Measurements from ENCODE around the gene DCTN5. TPM values are rescaled to one million over a fixed set of nuclear protein-coding genes. Genes with fewer than 3 reads are reported as not detected.
"Not testable (repeated sequence)": the region's sequence is repeated elsewhere in the genome, so short reads cannot be mapped to it uniquely, and the experiment has no call there.

DCTN5 gene
- total and polyA plus RNA-seq, 2 donors (not counting 1 experiment from before 2014, with no cell fraction given) = 39.6 to 96.7 TPM

DNA sequence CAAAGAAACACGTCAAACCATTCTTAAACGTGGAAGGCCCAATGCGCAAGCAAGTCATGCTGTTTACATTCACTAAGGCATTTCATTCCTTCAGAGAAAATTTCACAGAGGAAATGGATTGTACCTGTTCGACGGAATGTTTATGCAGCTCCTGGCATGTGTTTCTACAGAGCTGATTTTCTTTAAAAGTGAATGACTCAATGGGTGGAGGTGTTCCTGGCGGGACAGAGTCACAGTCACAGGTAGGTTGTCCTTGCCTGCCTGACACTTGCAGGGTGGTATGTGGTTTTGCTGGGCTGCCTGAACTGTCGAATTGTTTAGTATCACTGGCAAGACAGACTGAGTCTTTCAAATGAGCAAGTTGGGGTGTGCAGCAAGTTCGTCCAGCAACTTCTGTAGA, 11.8 kb upstream of the DCTN5 start:
- no peak for TF ChIP-seq EZH2 (IDR thresholded peaks at IDR 0.05; ENCODE audit: low read length, missing control alignments)
- TF ChIP-seq, protein P1, sequence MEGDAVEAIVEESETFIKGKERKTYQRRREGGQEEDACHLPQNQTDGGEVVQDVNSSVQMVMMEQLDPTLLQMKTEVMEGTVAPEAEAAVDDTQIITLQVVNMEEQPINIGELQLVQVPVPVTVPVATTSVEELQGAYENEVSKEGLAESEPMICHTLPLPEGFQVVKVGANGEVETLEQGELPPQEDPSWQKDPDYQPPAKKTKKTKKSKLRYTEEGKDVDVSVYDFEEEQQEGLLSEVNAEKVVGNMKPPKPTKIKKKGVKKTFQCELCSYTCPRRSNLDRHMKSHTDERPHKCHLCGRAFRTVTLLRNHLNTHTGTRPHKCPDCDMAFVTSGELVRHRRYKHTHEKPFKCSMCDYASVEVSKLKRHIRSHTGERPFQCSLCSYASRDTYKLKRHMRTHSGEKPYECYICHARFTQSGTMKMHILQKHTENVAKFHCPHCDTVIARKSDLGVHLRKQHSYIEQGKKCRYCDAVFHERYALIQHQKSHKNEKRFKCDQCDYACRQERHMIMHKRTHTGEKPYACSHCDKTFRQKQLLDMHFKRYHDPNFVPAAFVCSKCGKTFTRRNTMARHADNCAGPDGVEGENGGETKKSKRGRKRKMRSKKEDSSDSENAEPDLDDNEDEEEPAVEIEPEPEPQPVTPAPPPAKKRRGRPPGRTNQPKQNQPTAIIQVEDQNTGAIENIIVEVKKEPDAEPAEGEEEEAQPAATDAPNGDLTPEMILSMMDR (conservative IDR thresholded peaks at IDR 0.05 in 1 of 2, IDR thresholded peaks at IDR 0.05 in 1 of 2; ENCODE audit: low read depth in 1 of 2, low read length in 2 of 2) = no peak
- H3K36me3 ChIP-seq (ENCODE audit: control insufficient read depth, insufficient read depth, low read length) = peaks cover 5% of the 10 kb centered on the region

DNA sequence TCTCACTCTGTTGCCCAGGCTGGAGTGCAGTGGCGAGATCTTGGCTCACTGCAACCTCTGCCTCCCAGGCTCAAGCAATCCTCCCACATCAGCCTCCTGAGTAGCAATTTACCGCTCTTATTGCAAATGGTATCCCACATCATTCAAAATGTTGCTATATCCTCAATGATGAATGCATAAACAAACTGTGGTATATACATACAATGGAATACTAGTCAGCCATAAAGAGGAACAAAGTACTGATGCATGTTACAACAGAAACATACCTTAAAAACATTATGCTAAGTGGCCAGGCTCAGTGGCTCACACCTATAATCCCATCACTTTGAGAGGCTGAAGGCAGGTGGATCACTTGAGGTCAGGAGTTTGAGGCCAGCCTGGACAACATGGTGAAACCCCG, 9.4 kb upstream of the DCTN5 start:
- H3K4me2 ChIP-seq (ENCODE audit: extremely low read depth, insufficient read depth, low read length); H3K9ac ChIP-seq (ENCODE audit: insufficient read depth, low read length); H3K36me3 ChIP-seq (ENCODE audit: control insufficient read depth, insufficient read depth, low read length); H4K20me1 ChIP-seq (ENCODE audit: control insufficient read depth, extremely low read depth, insufficient read depth, low read length); H3K4me3 ChIP-seq (replicated peaks in 1 of 4; ENCODE audit: control extremely low read depth in 1 of 4, insufficient read depth in 1 of 4, low read depth in 3 of 4, low read length in 4 of 4); H3K27me3 ChIP-seq (ENCODE audit: control insufficient read depth, insufficient read depth, low read length); H3K9me3 ChIP-seq (ENCODE audit: control insufficient read depth, insufficient read depth, low read depth, low read length); H3K27ac ChIP-seq (ENCODE audit: insufficient read depth, low read length); H3K4me1 ChIP-seq (ENCODE audit: control insufficient read depth, extremely low read depth, insufficient read depth, low read length); H2AFZ ChIP-seq (ENCODE audit: low read length); DNase-seq (ENCODE audit: low read depth in 2 of 2); H3K79me2 ChIP-seq (ENCODE audit: control insufficient read depth, insufficient read depth, low read length): not testable (repeated sequence)

More for the DNA sequence above, 11.8 kb upstream of the DCTN5 start:
- no peaks in the 10 kb centered on the region for H3K4me1 ChIP-seq (ENCODE audit: control insufficient read depth, extremely low read depth, insufficient read depth, low read length)
- no peak overlapping the region for H3K4me2 ChIP-seq (ENCODE audit: extremely low read depth, insufficient read depth, low read length)
- no peaks in the 10 kb centered on the region for H3K27me3 ChIP-seq (ENCODE audit: control insufficient read depth, insufficient read depth, low read length)
- H3K79me2 ChIP-seq (ENCODE audit: control insufficient read depth, insufficient read depth, low read length) = no peaks in the 10 kb centered on the region
- H3K4me3 ChIP-seq (replicated peaks in 1 of 4; ENCODE audit: control extremely low read depth in 1 of 4, insufficient read depth in 1 of 4, low read depth in 3 of 4, low read length in 4 of 4) = no peak overlapping the region
- H3K27ac ChIP-seq (ENCODE audit: insufficient read depth, low read length) = no peak overlapping the region
- no peak overlapping the region for H3K9ac ChIP-seq (ENCODE audit: insufficient read depth, low read length)
- no peak for DNase-seq (ENCODE audit: low read depth in 2 of 2)
- no peaks in the 10 kb centered on the region for H4K20me1 ChIP-seq (ENCODE audit: control insufficient read depth, extremely low read depth, insufficient read depth, low read length)
- no peak overlapping the region for H2AFZ ChIP-seq (ENCODE audit: low read length)
- no peaks in the 10 kb centered on the region for H3K9me3 ChIP-seq (ENCODE audit: control insufficient read depth, insufficient read depth, low read depth, low read length)

DNA sequence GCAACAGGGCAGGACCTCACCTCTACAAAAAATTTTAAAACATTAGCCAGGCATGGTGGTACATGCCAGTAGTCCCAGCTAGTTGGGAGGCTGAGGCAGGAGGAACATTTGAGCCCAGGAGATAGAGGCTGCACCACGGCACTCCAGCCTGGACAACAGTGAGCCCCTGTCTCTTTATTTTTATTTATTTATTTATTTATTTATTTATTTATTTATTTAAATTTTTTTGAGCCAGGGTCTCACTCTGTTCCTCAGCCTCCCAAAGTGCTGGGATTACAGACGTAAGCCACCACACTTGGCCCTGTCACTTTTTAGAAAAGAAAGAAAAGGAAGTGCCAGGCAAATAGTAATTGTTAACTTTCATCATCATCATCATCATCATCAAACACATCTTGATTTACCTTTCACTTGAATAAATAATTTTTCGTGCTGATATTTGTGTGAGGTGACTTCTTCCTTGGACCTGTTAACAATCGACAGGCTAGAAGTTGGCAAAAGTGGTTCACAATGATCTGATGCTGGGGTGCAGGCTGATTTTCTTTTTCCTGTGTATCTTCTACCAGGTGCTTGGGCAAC, 6.7 kb upstream of the DCTN5 start:
- Histone ChIP-seq H3K79me2 (ENCODE audit: control insufficient read depth, insufficient read depth, low read length) (no peaks in the 10 kb centered on the region), H3K4me2 (ENCODE audit: extremely low read depth, insufficient read depth, low read length) (no peak overlapping the region), H3K27me3 (ENCODE audit: control insufficient read depth, insufficient read depth, low read length) (no peaks in the 10 kb centered on the region), H3K4me3 (replicated peaks in 1 of 4; ENCODE audit: control extremely low read depth in 1 of 4, insufficient read depth in 1 of 4, low read depth in 3 of 4, low read length in 4 of 4) (no peak overlapping the region), H3K9ac (ENCODE audit: insufficient read depth, low read length) (no peak overlapping the region), H3K4me1 (ENCODE audit: control insufficient read depth, extremely low read depth, insufficient read depth, low read length) (no peaks in the 10 kb centered on the region), H4K20me1 (ENCODE audit: control insufficient read depth, extremely low read depth, insufficient read depth, low read length) (no peaks in the 10 kb centered on the region), H3K9me3 (ENCODE audit: control insufficient read depth, insufficient read depth, low read depth, low read length) (no peaks in the 10 kb centered on the region), H3K27ac (ENCODE audit: insufficient read depth, low read length) (no peak overlapping the region), H3K36me3 (ENCODE audit: control insufficient read depth, insufficient read depth, low read length) (peaks cover 7% of the 10 kb centered on the region), H2AFZ (ENCODE audit: low read length) (no peak overlapping the region)
- no peak for DNase-seq (ENCODE audit: low read depth in 2 of 2)
- TF ChIP-seq, protein P1 (conservative IDR thresholded peaks at IDR 0.05 in 1 of 2, IDR thresholded peaks at IDR 0.05 in 1 of 2; ENCODE audit: low read depth in 1 of 2, low read length in 2 of 2) = no peak
- no peak for TF ChIP-seq EZH2 (IDR thresholded peaks at IDR 0.05; ENCODE audit: low read length, missing control alignments)
